SW480 (cell line): ENCODE measurements around the gene MEGF8.

Experiments used
- DNase-seq: peaks from one replicate; pipeline ENCODE4 v3.0.0-alpha.2; 2016; ENCODE audit warnings: low spot score

The MEGF8 gene

GRCh38 chr19:42355896-42356295 is 30.5 kb downstream of the MEGF8 start:
- DNase-seq = no peak

- DNase-seq = no peak
Measured at GRCh38 chr19:42356686-42357085, 31.3 kb downstream of the MEGF8 start.

- DNase-seq = no peak
Measured at GRCh38 chr19:42357290-42357689, 31.9 kb downstream of the MEGF8 start.

- no peak for DNase-seq
Measured at GRCh38 chr19:42360787-42361544, 35.5 kb downstream of the MEGF8 start.

- no peak for DNase-seq
Measured at GRCh38 chr19:42361545-42361910, 36.1 kb downstream of the MEGF8 start.

GRCh38 chr19:42362342-42362741 is 36.9 kb downstream of the MEGF8 start:
- no peak for DNase-seq

GRCh38 chr19:42362891-42363440 is 37.5 kb downstream of the MEGF8 start:
- DNase-seq = no peak

GRCh38 chr19:42363614-42364346 is 38.3 kb downstream of the MEGF8 start:
- no peak for DNase-seq

GRCh38 chr19:42366673-42367072 is 41.2 kb downstream of the MEGF8 start:
- no peak for DNase-seq

GRCh38 chr19:42367929-42368328 is 42.5 kb downstream of the MEGF8 start:
- no peak for DNase-seq

GRCh38 chr19:42368360-42368759 is 42.9 kb downstream of the MEGF8 start:
- no peak for DNase-seq

GRCh38 chr19:42368765-42369164 is 43.3 kb downstream of the MEGF8 start:
- no peak for DNase-seq

- DNase-seq = no peak
Measured at GRCh38 chr19:42369433-42370067, 44.1 kb downstream of the MEGF8 start.

GRCh38 chr19:42370068-42370520 is 44.7 kb downstream of the MEGF8 start:
- no peak for DNase-seq

- DNase-seq = no peak
Measured at GRCh38 chr19:42370626-42371175, 45.3 kb downstream of the MEGF8 start.

GRCh38 chr19:42374826-42375376 is 49.5 kb downstream of the MEGF8 start:
- no peak for DNase-seq

GRCh38 chr19:42375415-42376176 is 50.2 kb downstream of the MEGF8 start:
- no peak for DNase-seq

- DNase-seq = no peak
Measured at GRCh38 chr19:42376177-42376555, 50.7 kb downstream of the MEGF8 start.

- DNase-seq = no peak
Measured at GRCh38 chr19:42378225-42379215, 53.1 kb downstream of the MEGF8 start.

- no peak for DNase-seq
Measured at GRCh38 chr19:42380155-42380554, 54.7 kb downstream of the MEGF8 start.
